Osteocyte (in vitro differentiated cells): Measurements from ENCODE around the gene CNTNAP2. TPM values are rescaled to one million over a fixed set of nuclear protein-coding genes. Genes with fewer than 3 reads are reported as not detected.

Experiments
- DNase-seq: peaks from one replicate; pipeline ENCODE4 v3.0.0; 2021; ENCODE audit warnings: mixed read lengths; ENCODE audit not compliant: unreplicated experiment; ENCODE audit errors: extremely low spot score
- H3K27ac Mint-ChIP-seq: one replicate; pipeline ENCODE4 v1.8.0; 2021; ENCODE audit warnings: mild to moderate bottlenecking, mixed read lengths; ENCODE audit not compliant: unreplicated experiment
- H3K27me3 Mint-ChIP-seq: one replicate; pipeline ENCODE4 v1.8.0; 2021; ENCODE audit warnings: mixed read lengths; ENCODE audit not compliant: unreplicated experiment
- H3K36me3 Mint-ChIP-seq: one replicate; pipeline ENCODE4 v1.8.0; 2021; ENCODE audit warnings: mixed read lengths; ENCODE audit not compliant: unreplicated experiment
- H3K4me1 Mint-ChIP-seq: one replicate; pipeline ENCODE4 v1.8.0; 2021; ENCODE audit warnings: mixed read lengths; ENCODE audit not compliant: unreplicated experiment
- H3K4me3 Mint-ChIP-seq: one replicate; pipeline ENCODE4 v1.8.0; 2021; ENCODE audit warnings: mild to moderate bottlenecking, moderate library complexity, mixed read lengths; ENCODE audit not compliant: unreplicated experiment
- H3K9me3 Mint-ChIP-seq: one replicate; pipeline ENCODE4 v1.8.0; 2021; ENCODE audit warnings: mixed read lengths; ENCODE audit not compliant: unreplicated experiment
- CTCF ChIP-seq: fragments of 200-600 bp; sonication (generic); IDR thresholded peaks from 2 replicates; pipeline ENCODE4 v1.5.0; 2021; ENCODE audit warnings: antibody characterized with exemption, mild to moderate bottlenecking, moderate library complexity
- total RNA-seq: library from RNA; stranded (reverse); gene quantifications from 2 replicates; pipeline ENCODE4 v1.2.1, GENCODE V29; 2021

Gene CNTNAP2
- total RNA-seq, 1 donor from 2014 or later: 1.4 TPM

GRCh38 chr7:148049068-148049467 is 1932.5 kb downstream of the CNTNAP2 start:
- peaks cover 5% of the 10 kb centered on the region for H3K4me1 Mint-ChIP-seq
- H3K27ac Mint-ChIP-seq: no peak overlapping the region
- no peak for DNase-seq
- no peaks in the 10 kb centered on the region for H3K27me3 Mint-ChIP-seq
- TF ChIP-seq CTCF: no peak
- no peaks in the 10 kb centered on the region for H3K36me3 Mint-ChIP-seq
- H3K4me3 Mint-ChIP-seq: no peak overlapping the region
- no peaks in the 10 kb centered on the region for H3K9me3 Mint-ChIP-seq

- no peak for DNase-seq
- TF ChIP-seq CTCF: no peak
- Mint-ChIP-seq H3K9me3 (no peaks in the 10 kb centered on the region), H3K36me3 (no peaks in the 10 kb centered on the region), H3K4me1 (peaks cover 5% of the 10 kb centered on the region), H3K27me3 (no peaks in the 10 kb centered on the region), H3K4me3 (no peak overlapping the region), H3K27ac (no peak overlapping the region)
Measured at GRCh38 chr7:148050492-148051158, 1934.0 kb downstream of the CNTNAP2 start.

GRCh38 chr7:148056406-148056805 is 1939.8 kb downstream of the CNTNAP2 start:
- no peaks in the 10 kb centered on the region for H3K27me3 Mint-ChIP-seq
- no peak for DNase-seq

GRCh38 chr7:148058092-148058491 is 1941.5 kb downstream of the CNTNAP2 start:
- TF ChIP-seq CTCF: no peak
- no peaks in the 10 kb centered on the region for H3K27me3 Mint-ChIP-seq
- no peaks in the 10 kb centered on the region for H3K4me1 Mint-ChIP-seq
- H3K36me3 Mint-ChIP-seq: no peaks in the 10 kb centered on the region
- H3K27ac Mint-ChIP-seq: no peak overlapping the region
- H3K4me3 Mint-ChIP-seq: no peak overlapping the region
- peaks cover 5% of the 10 kb centered on the region for H3K9me3 Mint-ChIP-seq
- DNase-seq: no peak

More at GRCh38 chr7:148056406-148056805, 1939.8 kb downstream of the CNTNAP2 start:
- Mint-ChIP-seq H3K4me3 (no peak overlapping the region), H3K36me3 (no peaks in the 10 kb centered on the region), H3K27ac (no peak overlapping the region), H3K9me3 (no peaks in the 10 kb centered on the region), H3K4me1 (peaks cover 2% of the 10 kb centered on the region)
- TF ChIP-seq CTCF: no peak

GRCh38 chr7:148058753-148059152 is 1942.2 kb downstream of the CNTNAP2 start:
- no peak for TF ChIP-seq CTCF
- no peak overlapping the region for H3K27ac Mint-ChIP-seq
- H3K27me3 Mint-ChIP-seq: no peaks in the 10 kb centered on the region
- no peaks in the 10 kb centered on the region for H3K36me3 Mint-ChIP-seq
- no peaks in the 10 kb centered on the region for H3K4me1 Mint-ChIP-seq
- DNase-seq: no peak
- peaks cover 8% of the 10 kb centered on the region for H3K9me3 Mint-ChIP-seq
- H3K4me3 Mint-ChIP-seq: no peak overlapping the region
